Subcutaneous abdominal adipose tissue (tissue), 5 donors: ENCODE data around the gene L3MBTL1.
"Not testable (repeated sequence)": the region's sequence is repeated elsewhere in the genome, so short reads cannot be mapped to it uniquely, and the experiment has no call there.

Experiments used
- H3K27ac ChIP-seq: one replicate; pipeline ENCODE4 v1.7.0; 2013; ENCODE audit warnings: low read depth, mild to moderate bottlenecking, inconsistent platforms, low read length, moderate library complexity
- H3K27me3 ChIP-seq, 5 donors: one replicate each; pipeline ENCODE4 v1.7.0; 2013; ENCODE audit warnings: low read length in 5 of 5, inconsistent platforms in 1 of 5; ENCODE audit not compliant: control insufficient read depth in 5 of 5, insufficient read depth in 4 of 5
- H3K36me3 ChIP-seq, 5 donors: one replicate each; pipeline ENCODE4 v1.7.0; 2013; ENCODE audit warnings: low read length in 5 of 5; ENCODE audit not compliant: control insufficient read depth in 5 of 5, insufficient read depth in 5 of 5
- H3K4me1 ChIP-seq, 5 donors: one replicate each; pipeline ENCODE4 v1.7.0; 2013; ENCODE audit warnings: low read length in 5 of 5, mild to moderate bottlenecking in 3 of 5, moderate library complexity in 1 of 5; ENCODE audit not compliant: control insufficient read depth in 5 of 5, insufficient read depth in 5 of 5
- H3K4me3 ChIP-seq, 5 donors: one replicate each; pipeline ENCODE4 v1.7.0; 2013; ENCODE audit warnings: low read length in 5 of 5, low read depth in 1 of 5
- H3K9ac ChIP-seq, 5 donors: one replicate each; pipeline ENCODE4 v1.7.0; 2013; ENCODE audit warnings: low read length in 5 of 5, mild to moderate bottlenecking in 4 of 5, moderate library complexity in 3 of 5
- H3K9me3 ChIP-seq, 5 donors: one replicate each; pipeline ENCODE4 v1.7.0; 2013; ENCODE audit warnings: low read length in 5 of 5; ENCODE audit not compliant: control insufficient read depth in 5 of 5
- donor health status: healthy.
- donor health status: healthy.
- donor health status: healthy.
- donor health status: healthy.
- donor health status: healthy.

The L3MBTL1 gene

GRCh38 chr20:43502021-43502420, 5.5 kb upstream of the L3MBTL1 start:
- not testable (repeated sequence) for H3K9me3 ChIP-seq, H3K4me1 ChIP-seq, H3K27me3 ChIP-seq

GRCh38 chr20:43506238-43506637, 1.3 kb upstream of the L3MBTL1 start:
- no peaks in the 10 kb centered on the region for H3K9me3 ChIP-seq

More at GRCh38 chr20:43502021-43502420, 5.5 kb upstream of the L3MBTL1 start:
- H3K9ac ChIP-seq, H3K4me3 ChIP-seq, H3K36me3 ChIP-seq, H3K27ac ChIP-seq: not testable (repeated sequence)

GRCh38 chr20:43508106-43508505, 609 bp downstream of the L3MBTL1 start:
- Histone ChIP-seq H3K9ac (peak overlapping the region in 3 of 5 donors; percentile 43 to 62 (median 56)), H3K4me1 (peaks cover 2 to 18% (median 16%) of the 10 kb centered on the region in 5 donors), H3K27me3 (peaks cover 0 to 9% (median 4%) of the 10 kb centered on the region in 5 donors), H3K36me3 (no peaks in the 10 kb centered on the region), H3K9me3 (no peaks in the 10 kb centered on the region), H3K4me3 (peak overlapping the region in 4 of 5 donors; percentile 57 to 72 (median 64)), H3K27ac (no peak overlapping the region)

More at GRCh38 chr20:43506238-43506637, 1.3 kb upstream of the L3MBTL1 start:
- Histone ChIP-seq H3K4me1 (peaks cover 2 to 16% (median 14%) of the 10 kb centered on the region in 5 donors), H3K27ac (no peak overlapping the region), H3K36me3 (no peaks in the 10 kb centered on the region), H3K4me3 (no peak overlapping the region), H3K27me3 (peaks cover 0 to 9% (median 4%) of the 10 kb centered on the region in 5 donors), H3K9ac (no peak overlapping the region)

GRCh38 chr20:43508604-43509040, 1.1 kb downstream of the L3MBTL1 start:
- H3K27ac ChIP-seq, result no peak overlapping the region
- H3K36me3 ChIP-seq, result no peaks in the 10 kb centered on the region
- peaks cover 0 to 9% (median 4%) of the 10 kb centered on the region in 5 donors for H3K27me3 ChIP-seq
- H3K9me3 ChIP-seq, result no peaks in the 10 kb centered on the region
- peaks cover 2 to 23% (median 20%) of the 10 kb centered on the region in 5 donors for H3K4me1 ChIP-seq
- H3K4me3 ChIP-seq, result peak overlapping the region in 4 of 5 donors; percentile 57 to 72 (median 64)
- H3K9ac ChIP-seq, result no peak overlapping the region

- Histone ChIP-seq H3K27ac (no peak overlapping the region), H3K27me3 (peaks cover 0 to 6% (median 4%) of the 10 kb centered on the region in 5 donors), H3K9ac (no peak overlapping the region), H3K9me3 (no peaks in the 10 kb centered on the region), H3K36me3 (no peaks in the 10 kb centered on the region), H3K4me3 (no peak overlapping the region), H3K4me1 (peaks cover 2 to 46% (median 34%) of the 10 kb centered on the region in 5 donors)
Measured at GRCh38 chr20:43511879-43512278, 4.4 kb downstream of the L3MBTL1 start.

GRCh38 chr20:43513372-43513930, 6.0 kb downstream of the L3MBTL1 start:
- H3K4me3 ChIP-seq, result peak overlapping the region; percentile 49 to 74 (median 70)
- H3K4me1 ChIP-seq, result peaks cover 1 to 31% (median 22%) of the 10 kb centered on the region in 5 donors
- H3K36me3 ChIP-seq, result no peaks in the 10 kb centered on the region
- peaks cover 0 to 2% (median 0%) of the 10 kb centered on the region in 5 donors for H3K27me3 ChIP-seq
- no peaks in the 10 kb centered on the region for H3K9me3 ChIP-seq
- H3K9ac ChIP-seq, result peak overlapping the region in 3 of 5 donors; percentile 56 to 73 (median 56)
- no peak overlapping the region for H3K27ac ChIP-seq

GRCh38 chr20:43513931-43514647, 6.6 kb downstream of the L3MBTL1 start:
- no peaks in the 10 kb centered on the region for H3K27me3 ChIP-seq
- H3K4me3 ChIP-seq, result peak overlapping the region in 4 of 5 donors; percentile 60 to 74 (median 70)
- H3K9ac ChIP-seq, result peak overlapping the region in 3 of 5 donors; percentile 56 to 73 (median 56)
- H3K27ac ChIP-seq, result peak overlapping the region; percentile 16
- peaks cover 0 to 30% (median 20%) of the 10 kb centered on the region in 5 donors for H3K4me1 ChIP-seq
- no peaks in the 10 kb centered on the region for H3K36me3 ChIP-seq
- H3K9me3 ChIP-seq, result no peaks in the 10 kb centered on the region

GRCh38 chr20:43514648-43514999, 7.1 kb downstream of the L3MBTL1 start:
- H3K4me1 ChIP-seq, result peaks cover 0 to 30% (median 20%) of the 10 kb centered on the region in 5 donors
- H3K27me3 ChIP-seq, result no peaks in the 10 kb centered on the region
- peak overlapping the region in 4 of 5 donors; percentile 52 to 74 (median 68) for H3K4me3 ChIP-seq
- peak overlapping the region in 2 of 5 donors; percentile 43 to 48 for H3K9ac ChIP-seq
- H3K9me3 ChIP-seq, result no peaks in the 10 kb centered on the region
- H3K36me3 ChIP-seq, result no peaks in the 10 kb centered on the region
- H3K27ac ChIP-seq, result peak overlapping the region; percentile 16

GRCh38 chr20:43515628-43516027, 8.1 kb downstream of the L3MBTL1 start:
- Histone ChIP-seq H3K9me3 (peaks cover 0 to 4% (median 0%) of the 10 kb centered on the region in 5 donors), H3K4me1 (peaks cover 0 to 30% (median 20%) of the 10 kb centered on the region in 5 donors), H3K4me3 (peak overlapping the region in 1 of 5 donors; percentile 22), H3K36me3 (peaks cover 0 to 5% (median 0%) of the 10 kb centered on the region in 5 donors), H3K27me3 (no peaks in the 10 kb centered on the region), H3K9ac (no peak overlapping the region), H3K27ac (peak overlapping the region; percentile 16)
